ENCODE results near the gene SLK. TPM values are rescaled to one million over a fixed set of nuclear protein-coding genes. Genes with fewer than 3 reads are reported as not detected.

Gene SLK
- total RNA-seq, 6 experiments from 2014 or later = 7.9 to 16.3 (median 13.0) TPM

GRCh38 chr10:103930881-103931280 is 36.1 kb upstream of the SLK start:
- no peak for DNase-seq

GRCh38 chr10:103931603-103932002 is 35.3 kb upstream of the SLK start:
- no peaks in the 10 kb centered on the region for H3K4me1 ChIP-seq
- no peaks in the 10 kb centered on the region for H3K27me3 ChIP-seq
- DNase-seq = no peak
- H3K4me3 ChIP-seq = no peak overlapping the region
- WGBS (ENCODE audit: insufficient coverage, low coverage, low lambda C conversion rate, missing lambda C conversion rate) = 100% methylated on average over 2 of the region's 2 CpGs
- TF ChIP-seq POLR2A (IDR thresholded peaks at IDR 0.05) (no peak), CTCF (IDR thresholded peaks at IDR 0.05) (no peak)
- ATAC-seq = no peak
- no peak overlapping the region for H3K27ac ChIP-seq
- intact Hi-C loops (cut with DNase I) = no loop called here
- H3K36me3 ChIP-seq = no peaks in the 10 kb centered on the region
- no peaks in the 10 kb centered on the region for H3K9me3 ChIP-seq

More at GRCh38 chr10:103930881-103931280, 36.1 kb upstream of the SLK start:
- Histone ChIP-seq H3K27me3 (no peaks in the 10 kb centered on the region), H3K4me1 (no peaks in the 10 kb centered on the region), H3K27ac (no peak overlapping the region), H3K9me3 (no peaks in the 10 kb centered on the region), H3K36me3 (no peaks in the 10 kb centered on the region), H3K4me3 (no peak overlapping the region)
- intact Hi-C loops (cut with DNase I) = no loop called here
- TF ChIP-seq POLR2A (IDR thresholded peaks at IDR 0.05) = no peak
- no peak for TF ChIP-seq CTCF (IDR thresholded peaks at IDR 0.05)
- 60% methylated on average over 4 of the region's 6 CpGs for WGBS (ENCODE audit: insufficient coverage, low coverage, low lambda C conversion rate, missing lambda C conversion rate)
- no peak for ATAC-seq

GRCh38 chr10:103932271-103932670 is 34.7 kb upstream of the SLK start:
- Histone ChIP-seq H3K4me3 (no peak overlapping the region), H3K36me3 (no peaks in the 10 kb centered on the region), H3K4me1 (no peaks in the 10 kb centered on the region), H3K9me3 (no peaks in the 10 kb centered on the region), H3K27ac (no peak overlapping the region), H3K27me3 (no peaks in the 10 kb centered on the region)
- ATAC-seq (no peak), DNase-seq (no peak)
- intact Hi-C loops (cut with DNase I) = no loop called here
- 89% methylated on average over 6 of the region's 7 CpGs for WGBS (ENCODE audit: insufficient coverage, low coverage, low lambda C conversion rate, missing lambda C conversion rate)
- no peak for TF ChIP-seq POLR2A (IDR thresholded peaks at IDR 0.05)

GRCh38 chr10:103932971-103933370 is 34.0 kb upstream of the SLK start:
- no peaks in the 10 kb centered on the region for H3K9me3 ChIP-seq
- no peaks in the 10 kb centered on the region for H3K36me3 ChIP-seq
- DNase-seq (no peak), ATAC-seq (no peak)
- no peaks in the 10 kb centered on the region for H3K4me1 ChIP-seq
- H3K4me3 ChIP-seq = no peak overlapping the region
- no peaks in the 10 kb centered on the region for H3K27me3 ChIP-seq
- WGBS (ENCODE audit: insufficient coverage, low coverage, low lambda C conversion rate, missing lambda C conversion rate) = 71% methylated on average over 3 of the region's 3 CpGs
- no peak overlapping the region for H3K27ac ChIP-seq
- TF ChIP-seq CTCF (IDR thresholded peaks at IDR 0.05) (no peak), POLR2A (IDR thresholded peaks at IDR 0.05) (no peak)
- intact Hi-C loops (cut with DNase I) = no loop called here

- no peaks in the 10 kb centered on the region for H3K36me3 ChIP-seq
- peak; percentile 67 to 90 (median 76) for ATAC-seq
- intact Hi-C loops (cut with DNase I) = no loop called here
Measured at GRCh38 chr10:103933557-103934121, 33.3 kb upstream of the SLK start.

More at GRCh38 chr10:103933557-103934121, 33.3 kb upstream of the SLK start:
- 55% methylated on average over 2 of the region's 4 CpGs for WGBS (ENCODE audit: insufficient coverage, low coverage, low lambda C conversion rate, missing lambda C conversion rate)
- no peaks in the 10 kb centered on the region for H3K27me3 ChIP-seq
- no peak overlapping the region for H3K4me3 ChIP-seq
- DNase-seq = peak in 2 of 3 donors; percentile 61 to 66
- H3K27ac ChIP-seq = no peak overlapping the region
- H3K4me1 ChIP-seq = no peaks in the 10 kb centered on the region
- no peaks in the 10 kb centered on the region for H3K9me3 ChIP-seq
- TF ChIP-seq POLR2A (IDR thresholded peaks at IDR 0.05) (no peak), CTCF (IDR thresholded peaks at IDR 0.05) (no peak)
